Measurements from ENCODE around the gene HPGDS. TPM values are rescaled to one million over a fixed set of nuclear protein-coding genes. Genes with fewer than 3 reads are reported as not detected.

Gene HPGDS
- total and polyA plus RNA-seq, 2 of the 13 experiments (the other 11 are each of a cell fraction or from before 2014, with no cell fraction given) = not detected

GRCh38 chr4:94356444-94356843 is 13.8 kb upstream of the HPGDS start:
- no peak for FAIRE-seq
- TF ChIP-seq IRF9 (CRISPR knock-in tag; IDR thresholded peaks at IDR 0.05; ENCODE audit: borderline replicate concordance) = no peak
- TF ChIP-seq ZNF652 (CRISPR knock-in tag; IDR thresholded peaks at IDR 0.05; ENCODE audit: borderline replicate concordance, low read depth) = no peak
- TF ChIP-seq ZBTB37 (CRISPR knock-in tag; IDR thresholded peaks at IDR 0.05) = no peak
- TF ChIP-seq DNMT3B (CRISPR knock-in tag; conservative IDR thresholded peaks at IDR 0.05) = no peak
- no peak for TF ChIP-seq HNRNPL (IDR thresholded peaks at IDR 0.05; ENCODE audit: low read depth, low read length)
- TF ChIP-seq PREB (CRISPR knock-in tag; IDR thresholded peaks at IDR 0.05) = no peak
- no peak for TF ChIP-seq NFAT5 (CRISPR knock-in tag; IDR thresholded peaks at IDR 0.05)
- no peak for TF ChIP-seq ZNF513 (CRISPR knock-in tag; conservative IDR thresholded peaks at IDR 0.05)
- no peak for TF ChIP-seq ZNF124 (CRISPR knock-in tag; IDR thresholded peaks at IDR 0.05)
- TF ChIP-seq ZNF264 (CRISPR knock-in tag; IDR thresholded peaks at IDR 0.05) = no peak
- no peak for TF ChIP-seq SNAPC5 (CRISPR knock-in tag; IDR thresholded peaks at IDR 0.05; ENCODE audit: borderline replicate concordance)
- no peak for TF ChIP-seq RFX1 (IDR thresholded peaks at IDR 0.05)
- no peak for TF ChIP-seq ZZZ3 (CRISPR knock-in tag; IDR thresholded peaks at IDR 0.05; ENCODE audit: borderline replicate concordance)
- no peak for TF ChIP-seq LCORL (IDR thresholded peaks at IDR 0.05)
- no peak for TF ChIP-seq LCORL (CRISPR knock-in tag; IDR thresholded peaks at IDR 0.05)
- TF ChIP-seq RBAK (CRISPR knock-in tag; IDR thresholded peaks at IDR 0.05) = no peak

More at GRCh38 chr4:94356444-94356843, 13.8 kb upstream of the HPGDS start:
- Histone ChIP-seq H3K9ac (ENCODE audit: insufficient read depth, low read depth, low read length) (no peak overlapping the region), H3K79me2 (ENCODE audit: insufficient read depth, low read length) (no peaks in the 10 kb centered on the region), H3K36me3 (replicated peaks in 1 of 2; ENCODE audit: control insufficient read depth in 1 of 2, insufficient read depth in 2 of 2, low read length in 2 of 2) (no peaks in the 10 kb centered on the region), H3K4me2 (ENCODE audit: low read depth, low read length) (no peak overlapping the region), H4K20me1 (ENCODE audit: insufficient read depth, low read length) (no peaks in the 10 kb centered on the region), H2AFZ (ENCODE audit: low read length) (no peak overlapping the region), H3K27me3 (ENCODE audit: control insufficient read depth in 1 of 2, insufficient read depth in 2 of 2, low read length in 2 of 2) (peaks cover 0 to 3% of the 10 kb centered on the region in 2 experiments; a peak in 1 of 5 replicates), H3K4me3 (replicated peaks in 1 of 3; ENCODE audit: insufficient read depth in 1 of 3, low read depth in 2 of 3, low read length in 3 of 3) (no peak overlapping the region), H3K9me3 (ENCODE audit: low read length) (no peaks in the 10 kb centered on the region), H3K4me1 (ENCODE audit: insufficient read depth, low read length) (no peaks in the 10 kb centered on the region), H3K27ac (ENCODE audit: extremely low read length, insufficient read depth, low read length) (no peak overlapping the region)
- no TSS peak for BruUV-seq (replicated peaks)
- CTCF ChIA-PET (ENCODE audit: low intra/inter-chr PET ratio, low total read pairs) = no interaction called here
- DNase-seq (ENCODE audit: low spot score) (no peak), ATAC-seq (peak; percentile 59; the same call in 2 of the 3 replicates)
- 20% methylated on average over 2 of the region's 2 CpGs for WGBS (ENCODE audit: low lambda C conversion rate)
- intact Hi-C loops (cut with micrococcal nuclease; ENCODE audit: unreplicated experiment) (no loop called here), in situ Hi-C loops (cut with HindIII; ENCODE audit: extremely low pct_ligation_motif_present, low pct_unique_long_range_greater_than_20kb) (no loop called here)
- POLR2A ChIA-PET = no interaction called here

Data from HepG2 (cell line).